Left ventricle myocardium inferior (tissue), 1 donor: ENCODE measurements around the gene SLC9A3. TPM values are rescaled to one million over a fixed set of nuclear protein-coding genes. Genes with fewer than 3 reads are reported as not detected.
"Not testable (repeated sequence)": the region's sequence is repeated elsewhere in the genome, so short reads cannot be mapped to it uniquely, and the experiment has no call there.

Experiments
- DNase-seq: peaks from one replicate; pipeline ENCODE4 v3.0.0-alpha.2; 2020
- H3K27ac ChIP-seq: fragments of 200-600 bp; replicated peaks from 2 replicates; pipeline ENCODE4 v1.8.0; 2021
- H3K27me3 ChIP-seq: fragments of 200-600 bp; 2 replicates; pipeline ENCODE4 v1.8.0; 2021; ENCODE audit warnings: low read depth
- H3K36me3 ChIP-seq: fragments of 200-600 bp; 2 replicates; pipeline ENCODE4 v1.8.0; 2021
- H3K4me1 ChIP-seq: fragments of 200-600 bp; 2 replicates; pipeline ENCODE4 v1.8.0; 2021
- H3K4me3 ChIP-seq: fragments of 200-600 bp; 2 replicates; pipeline ENCODE4 v1.8.0; 2021; ENCODE audit warnings: mild to moderate bottlenecking, moderate library complexity
- H3K9me3 ChIP-seq: fragments of 200-600 bp; replicated peaks from 2 replicates; pipeline ENCODE4 v1.8.0; 2021
- intact Hi-C: fragments of 100-400 bp; cut with micrococcal nuclease; formaldehyde crosslinking; loops from one replicate; pipeline ENCODE4 v1.11.0; 2022
- total RNA-seq: library from RNA; stranded (reverse); fragmentation: NEBNext Ultra II Directional; extraction: Animal tissue kit (Norgen Biotek cat#: 25700); gene quantifications from one replicate; pipeline ENCODE4 v1.2.1, GENCODE V29; 2021
- TF ChIP-seq, protein P1 (sequence below): fragments of 200-600 bp; IDR thresholded peaks from 2 replicates; pipeline ENCODE4 v1.8.0; 2021; ENCODE audit warnings: antibody characterized with exemption, mild to moderate bottlenecking, borderline replicate concordance
- donor health status: DM: no; HTN: yes; CAD: no; lungs with severe emphysema.

Gene SLC9A3
- total RNA-seq, 1 donor from 2014 or later: 0.91 TPM

DNA sequence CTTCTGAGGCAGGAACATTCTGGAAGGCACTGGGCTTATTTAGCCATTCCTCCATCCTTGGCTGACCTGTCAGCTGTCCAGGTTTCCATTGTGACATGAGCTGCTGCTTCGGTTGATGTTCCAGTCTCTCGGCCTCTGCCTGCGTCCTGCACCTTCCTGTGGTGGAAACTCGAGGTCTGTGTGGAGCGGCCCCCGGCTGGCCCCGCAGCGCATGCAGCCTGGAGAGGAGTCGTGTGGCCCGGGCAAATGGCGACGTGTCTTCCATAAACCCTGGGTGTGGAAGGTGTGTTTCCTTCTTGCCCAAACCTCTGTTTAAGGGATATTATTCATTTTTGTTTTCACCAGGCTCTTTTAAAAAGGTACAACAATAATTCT lies 36.5 kb upstream of the SLC9A3 start:
- DNase-seq: no peak
- Histone ChIP-seq H3K4me3 (no peak overlapping the region), H3K4me1 (peaks cover 2% of the 10 kb centered on the region), H3K27me3 (peaks cover 56% of the 10 kb centered on the region), H3K36me3 (no peaks in the 10 kb centered on the region), H3K9me3 (no peaks in the 10 kb centered on the region), H3K27ac (no peak overlapping the region)
- intact Hi-C loops: no loop called here
- TF ChIP-seq, protein P1, sequence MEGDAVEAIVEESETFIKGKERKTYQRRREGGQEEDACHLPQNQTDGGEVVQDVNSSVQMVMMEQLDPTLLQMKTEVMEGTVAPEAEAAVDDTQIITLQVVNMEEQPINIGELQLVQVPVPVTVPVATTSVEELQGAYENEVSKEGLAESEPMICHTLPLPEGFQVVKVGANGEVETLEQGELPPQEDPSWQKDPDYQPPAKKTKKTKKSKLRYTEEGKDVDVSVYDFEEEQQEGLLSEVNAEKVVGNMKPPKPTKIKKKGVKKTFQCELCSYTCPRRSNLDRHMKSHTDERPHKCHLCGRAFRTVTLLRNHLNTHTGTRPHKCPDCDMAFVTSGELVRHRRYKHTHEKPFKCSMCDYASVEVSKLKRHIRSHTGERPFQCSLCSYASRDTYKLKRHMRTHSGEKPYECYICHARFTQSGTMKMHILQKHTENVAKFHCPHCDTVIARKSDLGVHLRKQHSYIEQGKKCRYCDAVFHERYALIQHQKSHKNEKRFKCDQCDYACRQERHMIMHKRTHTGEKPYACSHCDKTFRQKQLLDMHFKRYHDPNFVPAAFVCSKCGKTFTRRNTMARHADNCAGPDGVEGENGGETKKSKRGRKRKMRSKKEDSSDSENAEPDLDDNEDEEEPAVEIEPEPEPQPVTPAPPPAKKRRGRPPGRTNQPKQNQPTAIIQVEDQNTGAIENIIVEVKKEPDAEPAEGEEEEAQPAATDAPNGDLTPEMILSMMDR: no peak

DNA sequence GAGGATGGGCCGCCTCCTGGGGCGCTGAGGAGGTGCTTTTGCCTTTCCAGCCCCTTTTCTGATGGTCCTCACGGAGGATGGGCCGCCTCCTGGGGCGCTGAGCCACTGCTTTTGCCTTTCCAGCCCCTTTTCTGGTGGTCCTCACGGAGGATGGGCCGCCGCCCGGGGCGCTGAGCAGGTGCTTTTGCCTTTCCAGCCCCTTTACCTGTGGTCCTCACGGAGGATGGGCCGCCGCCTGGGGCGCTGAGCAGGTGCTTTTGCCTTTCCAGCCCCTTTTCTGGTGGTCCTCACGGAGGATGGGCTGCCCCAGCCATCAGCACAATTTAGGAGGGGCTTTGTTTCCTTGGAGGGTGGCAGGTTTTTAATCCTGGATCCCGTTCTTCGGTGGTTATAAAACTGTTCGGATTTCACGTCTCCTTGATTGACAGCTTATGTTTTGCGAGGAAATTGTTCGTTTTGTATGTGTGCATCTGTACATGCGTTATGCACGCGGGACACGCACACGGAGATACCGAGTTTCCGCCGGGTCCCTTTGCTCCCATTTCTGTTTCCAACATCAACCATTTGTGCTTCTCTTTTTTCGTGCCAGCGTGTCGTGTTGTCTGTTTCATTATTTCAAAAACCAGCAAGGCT lies 34.7 kb upstream of the SLC9A3 start:
- Histone ChIP-seq H3K4me3 (no peak overlapping the region), H3K9me3 (no peaks in the 10 kb centered on the region), H3K36me3 (no peaks in the 10 kb centered on the region), H3K27ac (no peak overlapping the region), H3K27me3 (peaks cover 59% of the 10 kb centered on the region), H3K4me1 (no peaks in the 10 kb centered on the region)
- TF ChIP-seq, protein P1: no peak
- DNase-seq: no peak
- intact Hi-C loops: no loop called here

DNA sequence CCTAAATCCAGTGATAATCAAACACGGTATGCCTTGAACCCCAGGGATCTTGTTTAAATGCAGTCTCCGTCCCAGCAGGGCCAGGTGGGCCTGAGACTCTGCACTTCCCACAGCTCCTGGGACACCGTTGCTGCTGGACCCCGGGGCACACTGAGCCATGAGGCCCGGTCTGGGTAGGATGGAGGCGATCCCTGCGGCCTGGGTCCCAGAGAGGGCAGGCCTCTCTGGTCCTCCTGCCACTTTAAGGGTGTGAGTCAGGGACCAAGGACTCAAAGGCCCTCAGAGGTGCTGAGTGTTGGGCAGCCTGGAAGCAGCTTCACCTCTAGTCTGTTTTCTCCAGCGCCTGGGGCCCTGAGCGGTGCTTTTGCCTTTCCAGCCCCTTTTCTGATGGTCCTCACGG lies 34.1 kb upstream of the SLC9A3 start:
- no peaks in the 10 kb centered on the region for H3K4me1 ChIP-seq
- DNase-seq: no peak
- H3K4me3 ChIP-seq: no peak overlapping the region
- no peaks in the 10 kb centered on the region for H3K36me3 ChIP-seq
- no peaks in the 10 kb centered on the region for H3K9me3 ChIP-seq
- H3K27me3 ChIP-seq: peaks cover 59% of the 10 kb centered on the region
- intact Hi-C loops: no loop called here
- no peak overlapping the region for H3K27ac ChIP-seq
- TF ChIP-seq, protein P1: no peak

DNA sequence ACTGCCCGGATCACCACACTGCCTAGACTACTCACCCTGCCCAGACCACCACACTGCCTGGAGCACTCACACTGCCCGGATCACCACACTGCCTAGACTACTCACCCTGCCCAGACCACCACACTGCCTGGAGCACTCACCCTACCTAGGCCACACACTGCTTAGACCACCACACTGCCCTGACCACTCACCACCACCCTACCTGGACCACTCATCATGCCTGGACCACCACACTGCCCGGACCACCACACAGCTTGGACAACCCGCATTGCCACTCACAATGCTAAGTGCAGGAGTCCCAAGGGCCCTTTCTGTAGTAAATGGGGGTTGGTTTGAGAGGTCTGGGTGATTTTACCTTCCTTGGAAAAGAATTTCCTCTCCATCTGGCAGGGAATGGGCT lies 33.7 kb upstream of the SLC9A3 start:
- H3K27me3 ChIP-seq: peaks cover 59% of the 10 kb centered on the region
- H3K36me3 ChIP-seq, H3K4me3 ChIP-seq, H3K27ac ChIP-seq, H3K9me3 ChIP-seq, H3K4me1 ChIP-seq, DNase-seq, intact Hi-C loops: not testable (repeated sequence)

DNA sequence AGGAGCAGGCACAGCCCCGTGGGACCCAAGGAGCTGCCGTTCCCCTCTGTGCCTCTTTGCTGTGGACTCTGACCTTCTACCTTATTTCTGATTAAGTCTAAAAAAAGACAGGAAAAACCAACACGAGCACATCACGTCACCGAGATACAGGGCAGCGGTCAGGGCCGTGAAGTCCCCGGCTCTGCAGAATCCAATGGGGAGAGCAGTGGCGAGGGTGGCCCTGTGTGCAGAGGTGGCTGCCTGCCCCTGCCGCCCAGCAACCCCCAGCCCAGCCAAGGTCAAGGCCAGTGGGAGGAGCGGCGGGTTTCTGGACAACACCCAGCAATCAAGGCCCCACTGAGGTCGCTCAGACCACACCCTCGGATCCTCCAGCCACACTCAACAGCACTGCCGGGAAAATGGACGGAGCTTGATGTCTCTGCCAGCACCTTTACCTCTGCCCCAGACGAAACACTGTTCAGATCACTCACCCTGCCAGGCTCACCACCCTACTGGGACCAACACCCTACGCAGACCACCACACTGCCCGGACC lies 32.7 kb upstream of the SLC9A3 start:
- DNase-seq: no peak

More for the DNA sequence above, 32.7 kb upstream of the SLC9A3 start:
- H3K4me3 ChIP-seq: no peak overlapping the region
- no peaks in the 10 kb centered on the region for H3K4me1 ChIP-seq
- no peaks in the 10 kb centered on the region for H3K36me3 ChIP-seq
- TF ChIP-seq, protein P1: no peak
- intact Hi-C loops: no loop called here
- H3K27me3 ChIP-seq: peaks cover 60% of the 10 kb centered on the region
- no peaks in the 10 kb centered on the region for H3K9me3 ChIP-seq
- no peak overlapping the region for H3K27ac ChIP-seq
